Cardiac muscle cell (in vitro differentiated cells and primary cell): ENCODE results near the gene NMT2. TPM values are rescaled to one million over a fixed set of nuclear protein-coding genes. Genes with fewer than 3 reads are reported as not detected.

ENCODE experiments used
- DNase-seq, 2 donors: peaks; one replicate each; pipeline versions ENCODE4 v3.0.0 to v3.0.0-alpha.2; 2010 to 2017; ENCODE audit warnings: low read depth in 1 of 2, low spot score in 1 of 2
- H3K27ac ChIP-seq: fragments of 200-600 bp; sonication (generic); 2 replicates; pipeline ENCODE4 v1.5.1; 2016
- H3K27me3 ChIP-seq: fragments of 200-600 bp; sonication (generic); 2 replicates; pipeline ENCODE4 v1.6.0; 2016; ENCODE audit warnings: control low read depth
- H3K36me3 ChIP-seq: fragments of 200-600 bp; sonication (generic); 2 replicates; pipeline ENCODE4 v1.5.1; 2016; ENCODE audit warnings: control low read depth
- H3K4me1 ChIP-seq: fragments of 200-600 bp; sonication (generic); 2 replicates; pipeline ENCODE4 v1.8.1; 2017; ENCODE audit warnings: low read depth, mild to moderate bottlenecking, mixed run types
- H3K4me3 ChIP-seq: fragments of 200-600 bp; sonication (generic); 2 replicates; pipeline ENCODE4 v1.5.1; 2016; ENCODE audit warnings: mild to moderate bottlenecking
- H3K9me3 ChIP-seq: fragments of 200-600 bp; sonication (generic); 2 replicates; pipeline ENCODE4 v1.5.1; 2017; ENCODE audit warnings: low read depth, mild to moderate bottlenecking, control low read depth
- CTCF ChIP-seq: IDR thresholded peaks from 2 replicates; pipeline ENCODE4 v1.5.1; 2012; ENCODE audit warnings: low read depth, mild to moderate bottlenecking, low read length
- polyA plus RNA-seq: library from polyadenylated mRNA; unstranded; fragments of >200 nt; fragmentation: Nextera tagmentation; extraction: Ambion mirVana; gene quantifications from 2 replicates; pipeline ENCODE4 v1.2.1, GENCODE V29; 2016
- total RNA-seq: library from RNA; depleted of rRNA; stranded (reverse); fragments of >200 nt; gene quantifications from 2 replicates; pipeline ENCODE4 v1.2.3, GENCODE V29; 2016

The NMT2 gene
- total and polyA plus RNA-seq, 2 experiments from 2014 or later: 8.7 to 14.1 TPM

GRCh38 chr10:15072358-15072757, 96.1 kb downstream of the NMT2 start:
- TF ChIP-seq CTCF: no peak
- no peak overlapping the region for H3K4me3 ChIP-seq

GRCh38 chr10:15069230-15069629, 99.3 kb downstream of the NMT2 start:
- no peak for DNase-seq
- no peak overlapping the region for H3K4me3 ChIP-seq
- H3K27ac ChIP-seq: no peak overlapping the region

More at GRCh38 chr10:15072358-15072757, 96.1 kb downstream of the NMT2 start:
- Histone ChIP-seq H3K36me3 (no peaks in the 10 kb centered on the region), H3K27ac (no peak overlapping the region), H3K9me3 (no peaks in the 10 kb centered on the region), H3K4me1 (no peaks in the 10 kb centered on the region), H3K27me3 (no peaks in the 10 kb centered on the region)
- no peak for DNase-seq

GRCh38 chr10:15068802-15069201, 99.7 kb downstream of the NMT2 start:
- no peaks in the 10 kb centered on the region for H3K36me3 ChIP-seq
- H3K4me3 ChIP-seq: no peak overlapping the region
- H3K4me1 ChIP-seq: no peaks in the 10 kb centered on the region
- DNase-seq: peak in 1 of 2 donors; percentile 82
- no peak overlapping the region for H3K27ac ChIP-seq
- no peaks in the 10 kb centered on the region for H3K9me3 ChIP-seq
- no peak for TF ChIP-seq CTCF
- no peaks in the 10 kb centered on the region for H3K27me3 ChIP-seq

More at GRCh38 chr10:15069230-15069629, 99.3 kb downstream of the NMT2 start:
- Histone ChIP-seq H3K9me3 (no peaks in the 10 kb centered on the region), H3K27me3 (no peaks in the 10 kb centered on the region), H3K36me3 (no peaks in the 10 kb centered on the region), H3K4me1 (no peaks in the 10 kb centered on the region)
- TF ChIP-seq CTCF: no peak

- no peaks in the 10 kb centered on the region for H3K4me1 ChIP-seq
- no peak for TF ChIP-seq CTCF
- H3K4me3 ChIP-seq: no peak overlapping the region
- H3K9me3 ChIP-seq: no peaks in the 10 kb centered on the region
- H3K36me3 ChIP-seq: no peaks in the 10 kb centered on the region
- no peaks in the 10 kb centered on the region for H3K27me3 ChIP-seq
- H3K27ac ChIP-seq: no peak overlapping the region
- DNase-seq: no peak
Measured at GRCh38 chr10:15067154-15067553, 101.3 kb downstream of the NMT2 start.

- TF ChIP-seq CTCF: no peak
- Histone ChIP-seq H3K9me3 (no peaks in the 10 kb centered on the region), H3K4me1 (no peaks in the 10 kb centered on the region), H3K27ac (no peak overlapping the region), H3K4me3 (no peak overlapping the region), H3K36me3 (no peaks in the 10 kb centered on the region), H3K27me3 (peaks cover 4% of the 10 kb centered on the region)
- DNase-seq: no peak
Measured at GRCh38 chr10:15060638-15061037, 107.9 kb downstream of the NMT2 start.

- DNase-seq: no peak
- Histone ChIP-seq H3K9me3 (no peaks in the 10 kb centered on the region), H3K4me3 (no peak overlapping the region), H3K27me3 (peaks cover 10% of the 10 kb centered on the region), H3K27ac (no peak overlapping the region), H3K4me1 (no peaks in the 10 kb centered on the region), H3K36me3 (no peaks in the 10 kb centered on the region)
- no peak for TF ChIP-seq CTCF
Measured at GRCh38 chr10:15059914-15060313, 108.6 kb downstream of the NMT2 start.
